K562 (cell line): ENCODE results near the gene WFDC11.
"Not testable (repeated sequence)": the region's sequence is repeated elsewhere in the genome, so short reads cannot be mapped to it uniquely, and the experiment has no call there.

Experiments
- CGGBP1 ChIP-seq: fragments of 250-450 bp; sonication (Bioruptor Pico); IDR thresholded peaks from 2 replicates; pipeline ENCODE4 v1.9.0; 2021; ENCODE audit warnings: mild to moderate bottlenecking
- CSDE1 ChIP-seq, 2 experiments: fragments of 450-650 bp; IDR thresholded peaks; 2 replicates each; pipeline ENCODE4 v1.6.1; 2016; ENCODE audit warnings: mild to moderate bottlenecking in 1 of 2
- CTCF ChIP-seq, 3 experiments: IDR thresholded peaks in 2 of 3; conservative IDR thresholded peaks in 1 of 3; 2 replicates each; pipeline ENCODE4 v1.5.1; 2011 to 2012; ENCODE audit warnings: low read length in 3 of 3, mild to moderate bottlenecking in 3 of 3, control low read depth in 2 of 3, improper control_type of control experiment in 1 of 3, inconsistent platforms in 1 of 3, low read depth in 1 of 3, mixed read lengths in 1 of 3, moderate library complexity in 1 of 3; ENCODE audit not compliant: insufficient read depth in 2 of 3
- FOXJ3 ChIP-seq: sonication (generic); formaldehyde crosslinking; IDR thresholded peaks from 2 replicates; pipeline ENCODE4 v1.4.0; 2020; ENCODE audit warnings: mild to moderate bottlenecking, missing genetic modification reagents
- FOXM1 ChIP-seq, 2 experiments: fragments of 450-650 bp in 1 of 2; sonication (generic) in 1 of 2; formaldehyde crosslinking in 1 of 2; IDR thresholded peaks; 2 replicates each; pipeline versions ENCODE4 v1.6.1 to v1.9.0; 2017 to 2022; ENCODE audit warnings: low read depth in 2 of 2, mild to moderate bottlenecking in 2 of 2, missing genetic modification reagents in 1 of 2, moderate library complexity in 1 of 2
- HNRNPUL1 ChIP-seq: fragments of 200-400 bp; formaldehyde crosslinking; IDR thresholded peaks from 2 replicates; pipeline ENCODE4 v1.6.1; 2017; ENCODE audit warnings: low read length
- KHSRP ChIP-seq: fragments of 450-650 bp; IDR thresholded peaks from 2 replicates; pipeline ENCODE4 v1.6.1; 2017
- MAFK ChIP-seq: IDR thresholded peaks from 2 replicates; pipeline ENCODE4 v1.6.1; 2011; ENCODE audit warnings: low read length, improper control_type of control experiment
- POLR2A ChIP-seq: fragments of 450-650 bp; conservative IDR thresholded peaks from 2 replicates; pipeline ENCODE4 v1.6.1; 2016
- SP1 ChIP-seq: sonication (generic); formaldehyde crosslinking; IDR thresholded peaks from 2 replicates; pipeline ENCODE4 v1.8.1; 2022; ENCODE audit warnings: mild to moderate bottlenecking, missing genetic modification reagents
- ZNF184 ChIP-seq: sonication (generic); formaldehyde crosslinking; IDR thresholded peaks from 2 replicates; pipeline ENCODE4 v1.5.0; 2020; ENCODE audit warnings: missing genetic modification reagents
- ZNF507 ChIP-seq: conservative IDR thresholded peaks from 2 replicates; pipeline ENCODE4 v1.6.1; 2017; ENCODE audit warnings: missing genetic modification characterization, missing compliant biosample characterization

- not testable (repeated sequence) for TF ChIP-seq CGGBP1 (CRISPR knock-in tag); FOXM1 (IDR thresholded peaks at IDR 0.05; ENCODE audit: low read depth); FOXM1 (CRISPR knock-in tag; IDR thresholded peaks at IDR 0.05; ENCODE audit: low read depth); MAFK; CTCF (IDR thresholded peaks at IDR 0.05 in 2 of 3, conservative IDR thresholded peaks at IDR 0.05 in 1 of 3; ENCODE audit: insufficient read depth in 2 of 3, low read depth in 1 of 3, low read length in 3 of 3); ZNF184 (CRISPR knock-in tag); ZNF507 (tag); HNRNPUL1; POLR2A; SP1; CSDE1 (IDR thresholded peaks at IDR 0.05); KHSRP; FOXJ3 (CRISPR knock-in tag)
Observed at GRCh38 chr20:45716141-45716688, 46.2 kb upstream of the WFDC11 start.
